Right lobe of liver (tissue), 6 donors: ENCODE measurements around the gene KLHL6. TPM values are rescaled to one million over a fixed set of nuclear protein-coding genes. Genes with fewer than 3 reads are reported as not detected.

ENCODE experiments used
- ATAC-seq, 4 donors: fragments of 200-7000 bp; cut with Tn5 transposase; one replicate each; pipeline ENCODE4 v1.9.1; 2020; ENCODE audit warnings: mild to moderate bottlenecking in 4 of 4, moderate library complexity in 4 of 4
- DNase-seq, 3 donors: peaks; one replicate each; pipeline ENCODE4 v3.0.0-alpha.2; 2020
- H3K27ac ChIP-seq, 3 donors: fragments of 200-600 bp; one replicate each; pipeline ENCODE4 v1.8.0; 2022
- H3K27me3 ChIP-seq, 2 donors: fragments of 200-600 bp; one replicate each; pipeline ENCODE4 v1.8.0; 2022
- H3K36me3 ChIP-seq, 4 donors: fragments of 200-600 bp; sonication (generic) in 1 of 4; one replicate each; pipeline versions ENCODE4 v1.5.1 to v1.8.0; 2017 to 2022; ENCODE audit warnings: control low read depth in 1 of 4
- H3K4me1 ChIP-seq, 4 donors: fragments of 200-600 bp; sonication (generic) in 1 of 4; one replicate each; pipeline versions ENCODE4 v1.5.1 to v1.8.0; 2017 to 2022; ENCODE audit warnings: control low read depth in 1 of 4
- H3K4me3 ChIP-seq, 3 donors: fragments of 200-600 bp; one replicate each; pipeline ENCODE4 v1.8.0; 2022
- H3K9me3 ChIP-seq, 4 donors: fragments of 200-600 bp; sonication (generic) in 1 of 4; one replicate each; pipeline versions ENCODE4 v1.5.1 to v1.8.0; 2017 to 2022; ENCODE audit warnings: control low read depth in 1 of 4
- CTCF ChIP-seq, 4 donors: fragments of 200-600 bp in 3 of 4; fragments of 450-650 bp in 1 of 4; IDR thresholded peaks; one replicate each; pipeline versions ENCODE4 v1.5.1 to v1.8.0; 2016 to 2022; ENCODE audit warnings: antibody characterized with exemption in 4 of 4, mild to moderate bottlenecking in 2 of 4
- POLR2A ChIP-seq: fragments of 450-650 bp; IDR thresholded peaks from one replicate; pipeline ENCODE4 v1.6.1; 2017; ENCODE audit warnings: antibody characterized with exemption, mild to moderate bottlenecking
- WGBS: methylation state at CpG from one replicate; pipeline ENCODE4 v1.1.6; 2018; ENCODE audit warnings: low coverage, low lambda C conversion rate; ENCODE audit not compliant: insufficient coverage; ENCODE audit errors: missing lambda C conversion rate; 5-methylcytosine and 5-hydroxymethylcytosine counted together
- intact Hi-C, 2 donors: fragments of 100-400 bp; cut with DNase I; formaldehyde crosslinking; loops; one replicate each; pipeline versions ENCODE4 v1.11.2 to v1.14.1; 2022
- total RNA-seq, 6 experiments: library from RNA; depleted of rRNA in 2 of 6; stranded (reverse); fragments of >200 nt in 2 of 6; fragmentation: NEBNext Ultra II Directional in 3 of 6; extraction: Animal tissue kit (Norgen Biotek cat#: 25700) in 3 of 6; gene quantifications; one replicate each; pipeline versions ENCODE4 v1.1.0 to v1.2.4, GENCODE V29; 2016 to 2023
- donor health status: DM: no; HTN: yes; CAD: no.
- donor health status: DM: no; HTN: no; CAD: no.
- donor health status: DM: no; HTN: no; CAD: no.
- donor health status: DM: no; HTN: yes; CAD: no.
- donor health status: DM: no; HTN: yes; CAD: no.

The KLHL6 gene
- total RNA-seq, 6 experiments from 2014 or later: 0.59 to 2.7 (median 1.6) TPM

DNA sequence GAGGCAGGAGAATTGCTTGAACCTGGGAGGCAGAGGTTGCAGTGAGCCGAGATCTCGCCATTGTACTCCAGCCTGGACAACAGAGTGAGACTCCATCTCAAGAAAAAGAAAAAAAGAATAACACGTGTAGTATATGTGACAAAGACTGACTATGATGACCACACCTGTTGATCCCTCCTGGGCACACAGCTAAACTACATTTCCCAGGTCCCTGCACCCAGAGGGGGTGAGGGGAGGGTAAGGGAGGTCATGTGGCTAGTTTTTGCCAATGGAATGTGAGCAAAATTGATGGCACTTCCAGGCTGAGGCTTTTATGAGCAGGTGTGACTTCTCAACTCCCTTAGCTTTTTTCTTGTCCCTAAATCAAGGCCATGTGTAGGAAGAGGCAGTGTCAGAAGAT is 58.2 kb downstream of the KLHL6 start:
- H3K4me3 ChIP-seq: no peak overlapping the region
- H3K27ac ChIP-seq: no peak overlapping the region
- DNase-seq (peak in 1 of 3 donors; percentile 35), ATAC-seq (no peak)
- intact Hi-C loops: no loop called here
- no peaks in the 10 kb centered on the region for H3K36me3 ChIP-seq
- peaks cover 0 to 17% (median 8%) of the 10 kb centered on the region in 4 donors for H3K4me1 ChIP-seq
- WGBS: 95% methylated on average over 3 of the region's 3 CpGs
- no peaks in the 10 kb centered on the region for H3K27me3 ChIP-seq
- no peak for TF ChIP-seq POLR2A
- TF ChIP-seq CTCF (IDR thresholded peaks at IDR 0.05): no peak
- H3K9me3 ChIP-seq: no peaks in the 10 kb centered on the region

DNA sequence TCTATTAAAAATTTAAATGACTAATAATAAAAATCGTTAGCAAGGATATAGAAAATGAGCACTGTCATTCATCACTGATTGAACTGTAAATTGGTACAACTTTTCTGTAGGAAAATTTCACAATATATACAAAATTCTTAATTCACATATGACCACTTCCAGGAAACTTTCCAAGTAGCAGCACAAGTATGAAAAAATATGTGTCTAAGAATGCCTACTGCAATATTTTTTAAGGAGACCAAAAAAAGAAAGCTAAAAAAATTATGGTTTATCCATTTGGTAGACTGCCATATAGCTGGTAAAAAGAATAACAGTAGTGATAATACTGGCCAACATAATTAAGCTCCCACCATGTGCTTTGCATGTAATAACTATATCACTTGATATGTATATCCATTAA is 59.2 kb downstream of the KLHL6 start:
- Histone ChIP-seq H3K27ac (no peak overlapping the region), H3K9me3 (no peaks in the 10 kb centered on the region), H3K4me3 (no peak overlapping the region), H3K36me3 (no peaks in the 10 kb centered on the region), H3K4me1 (peaks cover 0 to 17% (median 8%) of the 10 kb centered on the region in 4 donors), H3K27me3 (no peaks in the 10 kb centered on the region)
- DNase-seq (no peak), ATAC-seq (no peak)
- 100% methylated on average over 1 of the region's 1 CpG for WGBS
- intact Hi-C loops: no loop called here
- TF ChIP-seq CTCF (IDR thresholded peaks at IDR 0.05) (no peak), POLR2A (no peak)

DNA sequence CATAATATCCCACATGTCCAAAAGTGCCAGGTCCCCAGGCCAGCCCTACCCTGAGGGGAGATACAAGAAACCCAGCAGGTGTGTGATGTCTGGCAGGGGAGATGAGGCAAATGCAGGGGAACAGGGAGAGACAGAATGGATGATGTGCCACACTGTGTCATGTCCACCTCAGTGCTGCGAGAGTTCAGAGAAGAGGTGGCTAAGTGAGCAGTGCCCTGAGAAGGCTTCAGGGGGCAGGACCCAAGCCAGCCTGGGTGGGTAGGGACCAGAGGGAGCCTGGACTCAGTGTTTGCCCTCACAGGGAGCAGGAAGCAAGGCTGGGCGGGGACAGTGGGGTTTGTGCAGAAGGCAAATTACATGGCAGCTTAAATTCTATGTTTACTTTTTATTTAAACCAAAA is 61.2 kb downstream of the KLHL6 start:
- DNase-seq (peak in 1 of 3 donors; percentile 31), ATAC-seq (no peak)
- no peak for TF ChIP-seq POLR2A
- TF ChIP-seq CTCF (IDR thresholded peaks at IDR 0.05): no peak
- WGBS: 87% methylated on average over 2 of the region's 2 CpGs
- peaks cover 0 to 15% (median 7%) of the 10 kb centered on the region in 4 donors for H3K4me1 ChIP-seq
- H3K9me3 ChIP-seq: no peaks in the 10 kb centered on the region
- H3K4me3 ChIP-seq: no peak overlapping the region
- intact Hi-C loops: no loop called here
- H3K36me3 ChIP-seq: no peaks in the 10 kb centered on the region
- H3K27me3 ChIP-seq: no peaks in the 10 kb centered on the region
- H3K27ac ChIP-seq: no peak overlapping the region

DNA sequence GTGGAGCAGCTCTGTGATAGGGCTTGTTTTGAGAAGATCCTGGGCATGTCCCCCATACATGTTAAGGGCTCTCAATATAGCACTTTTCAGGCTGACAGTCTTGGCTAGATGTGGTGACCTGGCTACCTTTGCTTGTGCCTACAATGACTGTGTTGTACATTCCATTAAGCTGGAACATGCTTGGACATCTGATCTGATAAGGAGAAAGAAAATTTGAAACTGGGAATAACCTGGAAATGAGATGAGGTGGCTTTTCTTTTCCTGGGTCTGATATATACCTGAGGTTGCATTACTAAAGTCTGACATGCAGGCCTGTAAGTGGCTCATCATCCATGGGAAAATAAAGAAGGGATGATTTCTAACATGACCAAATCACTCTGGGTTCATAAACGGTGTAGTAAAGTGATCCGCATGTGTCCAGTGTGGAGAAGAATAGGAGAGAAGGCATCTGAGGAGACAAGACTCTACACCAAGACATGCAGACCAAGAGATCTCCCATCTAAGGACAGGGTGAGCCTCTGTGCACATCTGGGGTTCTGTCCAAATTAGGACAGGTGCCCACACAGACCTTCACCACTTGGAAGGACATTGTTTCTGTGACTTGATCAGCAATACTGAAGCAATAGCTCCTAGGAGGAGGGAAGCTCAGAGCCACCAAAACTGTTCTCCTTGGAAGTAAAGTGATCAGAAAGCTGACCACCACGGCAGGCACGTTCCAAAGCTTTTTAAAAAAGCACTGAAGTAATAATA is 62.0 kb downstream of the KLHL6 start:
- intact Hi-C loops: no loop called here
- Histone ChIP-seq H3K27me3 (no peaks in the 10 kb centered on the region), H3K9me3 (no peaks in the 10 kb centered on the region), H3K36me3 (no peaks in the 10 kb centered on the region), H3K27ac (no peak overlapping the region), H3K4me1 (peaks cover 0 to 8% (median 3%) of the 10 kb centered on the region in 4 donors), H3K4me3 (no peak overlapping the region)
- DNase-seq (no peak), ATAC-seq (no peak)
- 90% methylated on average over 4 of the region's 4 CpGs for whole genome bisulfite sequencing
- TF ChIP-seq POLR2A: no peak
- no peak for TF ChIP-seq CTCF (IDR thresholded peaks at IDR 0.05)
